Stomach smooth muscle (tissue), 2 donors: Measurements from ENCODE around the gene GFRA4.
A peak's percentile ranks its signal among the peaks of the same experiment; 100 is the strongest.

Source experiments
- H3K27ac ChIP-seq: one replicate; pipeline ENCODE4 v1.7.0; 2013; ENCODE audit warnings: mild to moderate bottlenecking, low read length, inconsistent platforms
- H3K27me3 ChIP-seq, 2 donors: one replicate each; pipeline ENCODE4 v1.7.0; 2013; ENCODE audit warnings: low read length in 2 of 2; ENCODE audit not compliant: insufficient read depth in 2 of 2, control insufficient read depth in 1 of 2
- H3K36me3 ChIP-seq, 2 donors: one replicate each; pipeline ENCODE4 v1.7.0; 2013; ENCODE audit warnings: low read length in 2 of 2; ENCODE audit not compliant: control insufficient read depth in 2 of 2, insufficient read depth in 2 of 2
- H3K4me1 ChIP-seq: one replicate; pipeline ENCODE4 v1.7.0; 2013; ENCODE audit warnings: low read length; ENCODE audit not compliant: control insufficient read depth, insufficient read depth
- H3K4me3 ChIP-seq, 2 donors: one replicate each; pipeline ENCODE4 v1.7.0; 2013; ENCODE audit warnings: low read length in 2 of 2
- H3K9ac ChIP-seq, 2 donors: one replicate each; pipeline ENCODE4 v1.7.0; 2013; ENCODE audit warnings: low read length in 2 of 2, mild to moderate bottlenecking in 1 of 2
- H3K9me3 ChIP-seq, 2 donors: one replicate each; pipeline ENCODE4 v1.7.0; 2013; ENCODE audit warnings: low read length in 2 of 2; ENCODE audit not compliant: control insufficient read depth in 2 of 2
- donor health status: healthy.
- donor health status: Pancreatic carcinoma.

Gene GFRA4

DNA sequence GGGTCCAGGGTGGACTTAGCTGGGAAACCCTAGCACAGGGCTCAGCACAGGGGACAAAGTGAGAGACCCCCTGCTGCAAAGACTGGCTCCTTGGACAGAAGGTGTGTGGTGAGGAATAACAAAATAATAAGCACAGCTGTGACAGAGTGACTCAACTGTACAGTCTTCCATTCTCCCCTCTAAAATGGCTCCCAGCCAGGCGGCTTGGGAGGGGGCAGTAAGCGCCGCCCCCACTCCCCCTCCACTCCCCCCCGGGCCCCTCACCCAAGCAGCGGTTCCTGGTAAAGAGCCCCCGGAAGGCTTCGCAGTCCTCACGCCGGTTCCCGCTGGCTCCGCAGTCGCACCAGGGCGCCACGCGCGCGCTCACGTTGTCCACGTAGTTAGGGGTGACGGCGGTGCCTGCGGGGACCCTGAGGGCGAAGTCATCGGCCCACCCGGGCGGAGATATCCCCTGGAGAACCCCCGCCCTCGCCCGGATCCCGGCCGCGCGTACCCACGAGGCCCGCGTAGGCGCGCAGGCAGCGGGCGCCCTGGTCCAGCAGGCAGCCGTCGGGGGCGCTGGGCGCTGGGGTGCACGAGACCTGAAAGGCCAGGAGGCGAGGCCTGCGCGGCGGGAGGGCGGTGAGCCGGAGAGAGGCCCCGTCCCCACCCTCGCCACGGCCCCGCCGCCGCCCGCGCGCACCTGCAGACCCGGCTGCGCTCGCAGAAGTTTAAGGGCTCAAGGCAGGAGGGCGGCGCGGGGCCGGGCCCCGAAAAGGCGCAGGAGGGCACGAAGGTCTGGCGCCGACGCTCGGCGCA, 2.7 kb downstream of the GFRA4 start:
- Histone ChIP-seq H3K27me3 (peaks cover 7 to 23% of the 10 kb centered on the region in 2 donors), H3K4me1 (peaks cover 6% of the 10 kb centered on the region), H3K9me3 (peaks cover 0 to 2% of the 10 kb centered on the region in 2 donors), H3K4me3 (peak overlapping the region in 1 of 2 donors; percentile 57), H3K9ac (no peak overlapping the region), H3K27ac (no peak overlapping the region), H3K36me3 (no peaks in the 10 kb centered on the region)

DNA sequence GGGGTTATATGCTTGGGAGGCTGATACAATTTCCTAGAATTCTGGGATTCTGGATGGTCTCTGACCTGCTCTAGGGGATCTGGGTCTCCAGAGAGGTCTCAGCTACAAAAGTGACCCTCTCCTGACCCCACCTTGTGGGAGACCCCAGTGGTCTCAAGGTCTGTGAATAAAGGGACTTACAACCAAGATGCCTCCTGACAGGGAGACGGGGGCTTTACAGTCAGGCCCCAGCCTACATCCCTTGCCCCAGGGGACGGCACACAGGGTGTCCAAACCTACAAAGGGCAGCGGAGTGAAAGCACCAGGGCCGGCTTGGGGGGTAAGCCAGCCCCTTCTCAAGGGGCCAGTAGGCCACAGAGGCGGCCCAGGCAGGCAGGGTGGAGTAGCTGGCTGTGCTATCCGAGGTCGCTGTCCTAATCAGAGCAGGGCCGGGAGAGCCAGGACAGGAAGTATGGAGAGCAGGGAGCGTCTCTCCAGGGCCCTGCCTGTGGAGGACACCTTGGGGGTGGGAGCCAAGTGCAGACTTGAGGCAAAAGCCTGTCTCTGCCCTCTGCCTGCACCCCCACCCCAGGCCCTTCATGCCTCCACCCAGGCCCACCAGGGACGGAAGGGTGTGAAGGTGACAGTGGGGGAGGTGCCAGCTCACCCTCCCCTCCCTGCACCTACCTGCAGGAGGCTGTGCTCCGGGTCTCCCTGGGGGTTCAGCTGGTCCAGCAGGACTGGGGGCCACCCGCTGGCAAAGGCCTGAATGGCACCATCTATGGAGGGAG, 3.5 kb downstream of the GFRA4 start:
- H3K36me3 ChIP-seq, result no peaks in the 10 kb centered on the region
- no peak overlapping the region for H3K9ac ChIP-seq
- no peak overlapping the region for H3K27ac ChIP-seq
- H3K9me3 ChIP-seq, result peaks cover 0 to 5% of the 10 kb centered on the region in 2 donors
- no peak overlapping the region for H3K4me3 ChIP-seq
- H3K27me3 ChIP-seq, result peaks cover 7 to 23% of the 10 kb centered on the region in 2 donors
- H3K4me1 ChIP-seq, result peaks cover 14% of the 10 kb centered on the region

DNA sequence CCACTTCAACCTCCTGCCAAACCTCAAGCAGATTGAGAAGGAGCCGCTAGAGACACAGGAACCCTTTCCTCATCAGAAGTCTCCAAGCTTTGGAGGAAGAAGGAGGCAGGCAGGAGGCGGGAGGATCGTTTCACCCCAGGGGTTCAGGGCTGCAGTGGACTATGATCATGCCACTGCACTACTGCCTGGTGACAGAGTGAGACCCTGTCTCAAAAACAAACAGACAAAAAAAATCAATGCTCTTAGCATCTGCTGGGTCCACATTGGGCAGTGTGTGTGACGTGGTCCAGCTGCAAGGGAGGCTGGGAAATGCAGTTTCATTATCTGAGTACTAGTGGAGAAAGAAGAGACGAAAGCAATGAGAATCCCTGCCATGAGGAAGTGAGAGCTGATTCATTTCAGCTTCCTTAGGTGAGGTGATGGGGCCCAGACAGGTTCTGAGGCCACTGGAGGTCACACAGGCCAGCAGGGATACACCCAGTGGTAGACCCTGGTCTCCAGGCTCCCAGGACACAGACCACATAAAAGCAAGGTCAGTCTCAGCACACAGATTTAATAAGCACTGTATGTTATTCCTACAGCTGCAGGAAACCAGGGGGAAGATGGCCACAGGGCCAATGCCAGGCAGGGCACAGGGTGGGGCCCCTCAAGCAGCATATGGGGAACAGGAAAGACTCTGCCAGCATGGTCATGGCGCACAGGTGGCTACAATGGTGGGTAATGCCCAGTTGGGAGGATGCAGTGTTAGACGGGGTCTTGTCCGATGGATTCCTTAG, 4.3 kb downstream of the GFRA4 start:
- Histone ChIP-seq H3K27me3 (peaks cover 7 to 23% of the 10 kb centered on the region in 2 donors), H3K9me3 (peaks cover 0 to 5% of the 10 kb centered on the region in 2 donors), H3K27ac (no peak overlapping the region), H3K36me3 (no peaks in the 10 kb centered on the region), H3K4me1 (peaks cover 18% of the 10 kb centered on the region), H3K9ac (no peak overlapping the region), H3K4me3 (no peak overlapping the region)

DNA sequence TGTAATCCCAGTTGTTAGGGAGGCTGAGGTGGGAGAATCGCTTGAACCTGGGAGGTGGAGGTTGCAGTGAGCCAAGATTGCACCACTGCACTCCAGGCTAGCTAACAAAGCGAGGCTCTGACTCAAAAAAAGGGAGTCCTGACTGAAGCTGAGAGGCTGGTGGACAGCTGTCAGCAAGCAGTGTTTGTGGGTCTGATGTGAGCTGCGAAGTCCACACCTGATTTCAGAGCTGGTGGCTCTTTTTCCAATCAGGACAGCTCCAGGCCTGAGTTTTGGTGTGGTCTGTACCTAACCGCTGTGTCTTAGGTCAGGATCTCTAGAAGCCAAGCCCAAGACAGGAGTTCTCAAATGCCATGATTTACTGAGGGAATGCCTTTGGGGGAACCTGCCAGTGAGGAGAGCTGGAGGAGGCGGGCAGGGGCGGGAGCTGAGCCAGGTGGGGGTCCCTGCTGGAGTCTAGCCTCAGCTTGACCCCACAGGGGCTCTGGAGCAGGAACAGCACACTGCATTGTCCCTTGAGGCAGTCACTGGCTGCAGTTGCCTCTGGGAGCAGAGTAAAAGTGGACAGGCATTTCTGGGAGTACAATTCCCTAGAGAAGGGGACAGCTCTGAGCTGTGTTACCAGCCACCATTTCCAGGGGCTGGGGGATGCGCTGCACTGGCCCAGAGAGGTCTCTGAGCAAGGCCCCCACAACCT, 5.0 kb downstream of the GFRA4 start:
- Histone ChIP-seq H3K9me3 (peaks cover 0 to 5% of the 10 kb centered on the region in 2 donors), H3K4me3 (no peak overlapping the region), H3K4me1 (peaks cover 18% of the 10 kb centered on the region), H3K36me3 (no peaks in the 10 kb centered on the region), H3K9ac (no peak overlapping the region), H3K27ac (no peak overlapping the region), H3K27me3 (peaks cover 7 to 23% of the 10 kb centered on the region in 2 donors)

DNA sequence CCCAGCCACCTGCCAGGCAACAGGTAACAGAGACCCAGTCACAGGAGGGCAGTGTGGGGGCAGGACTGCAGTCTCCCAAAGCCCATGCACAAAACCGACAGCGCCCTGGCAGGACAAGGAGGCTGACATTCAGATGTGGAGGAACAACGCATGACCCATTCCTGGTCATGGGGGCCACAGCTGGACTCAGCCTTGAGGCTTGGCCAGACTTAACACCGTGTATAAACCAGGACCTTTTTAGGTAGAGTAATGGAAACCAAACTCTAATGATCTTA, 8.1 kb downstream of the GFRA4 start:
- H3K9ac ChIP-seq, result no peak overlapping the region
- H3K36me3 ChIP-seq, result no peaks in the 10 kb centered on the region
- no peak overlapping the region for H3K4me3 ChIP-seq
- peaks cover 0 to 5% of the 10 kb centered on the region in 2 donors for H3K9me3 ChIP-seq
- H3K27ac ChIP-seq, result no peak overlapping the region
- peaks cover 1 to 5% of the 10 kb centered on the region in 2 donors for H3K27me3 ChIP-seq
- H3K4me1 ChIP-seq, result peaks cover 13% of the 10 kb centered on the region

DNA sequence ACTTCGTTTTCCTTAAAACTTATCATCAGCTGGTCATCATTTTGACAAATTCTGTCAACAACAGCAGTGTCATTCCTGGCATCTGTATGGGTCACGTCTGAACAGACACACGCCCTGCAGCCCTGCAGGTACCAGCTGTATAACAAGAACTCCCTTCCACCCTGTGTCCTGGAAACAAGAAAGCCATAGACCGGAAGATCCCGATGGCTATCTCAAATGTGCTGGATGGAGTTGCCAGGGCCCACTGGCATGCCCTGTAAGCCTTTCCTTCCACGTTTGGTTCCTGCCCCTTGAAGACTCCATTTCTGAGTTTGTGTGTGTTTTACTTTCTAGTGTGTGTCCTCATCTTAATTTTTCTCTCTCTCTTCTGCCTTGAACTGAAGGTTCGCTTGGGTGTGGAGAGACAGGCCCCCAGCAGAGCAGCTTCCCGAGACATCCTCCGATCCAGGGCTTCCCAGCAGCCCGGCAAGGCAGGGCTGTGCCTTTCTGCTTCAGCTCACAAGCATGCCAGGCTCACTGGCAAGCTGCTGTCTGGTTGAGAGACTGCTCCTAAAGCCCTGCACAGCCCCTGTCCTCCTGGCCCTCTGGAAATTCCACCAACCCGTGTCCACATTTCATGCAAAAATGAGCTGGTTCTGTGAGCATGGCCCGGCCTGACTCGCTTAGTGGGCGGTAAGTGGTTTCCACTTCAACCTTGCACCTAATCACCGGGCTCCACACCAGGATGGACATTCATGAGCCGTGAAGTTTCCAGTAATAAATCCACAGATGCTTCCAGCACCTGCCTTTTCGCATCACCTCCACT, 8.7 kb downstream of the GFRA4 start:
- peaks cover 13% of the 10 kb centered on the region for H3K4me1 ChIP-seq
- H3K27me3 ChIP-seq, result no peaks in the 10 kb centered on the region
- H3K9me3 ChIP-seq, result peaks cover 0 to 5% of the 10 kb centered on the region in 2 donors
- H3K27ac ChIP-seq, result no peak overlapping the region
- H3K36me3 ChIP-seq, result no peaks in the 10 kb centered on the region
- H3K9ac ChIP-seq, result no peak overlapping the region
- peak overlapping the region in 1 of 2 donors; percentile 35 for H3K4me3 ChIP-seq

DNA sequence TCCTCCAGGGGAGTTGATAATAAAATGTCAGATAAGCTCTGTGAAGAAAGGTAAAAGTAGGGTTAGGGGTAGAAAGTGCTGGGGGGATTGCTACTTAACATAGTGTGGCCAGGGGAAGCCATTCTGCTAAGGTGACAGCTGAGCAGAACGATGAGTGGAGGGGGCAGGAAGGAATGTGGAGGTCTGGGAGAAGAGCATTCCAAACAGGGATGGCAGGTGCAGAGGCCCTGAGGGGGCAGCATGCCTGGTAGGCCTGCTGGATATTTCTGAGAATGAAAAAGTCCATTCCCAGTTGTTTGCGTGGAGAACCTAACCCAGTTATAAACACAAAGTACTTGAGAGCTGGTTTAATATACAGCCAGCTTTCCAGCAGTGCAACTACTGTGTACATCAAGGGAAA, 9.3 kb downstream of the GFRA4 start:
- Histone ChIP-seq H3K9me3 (peaks cover 0 to 5% of the 10 kb centered on the region in 2 donors), H3K27ac (peak overlapping the region; percentile 53), H3K9ac (peak overlapping the region in 1 of 2 donors; percentile 36), H3K4me1 (peaks cover 17% of the 10 kb centered on the region), H3K4me3 (peak overlapping the region in 1 of 2 donors; percentile 35), H3K27me3 (no peaks in the 10 kb centered on the region), H3K36me3 (peaks cover 0 to 2% of the 10 kb centered on the region in 2 donors)

DNA sequence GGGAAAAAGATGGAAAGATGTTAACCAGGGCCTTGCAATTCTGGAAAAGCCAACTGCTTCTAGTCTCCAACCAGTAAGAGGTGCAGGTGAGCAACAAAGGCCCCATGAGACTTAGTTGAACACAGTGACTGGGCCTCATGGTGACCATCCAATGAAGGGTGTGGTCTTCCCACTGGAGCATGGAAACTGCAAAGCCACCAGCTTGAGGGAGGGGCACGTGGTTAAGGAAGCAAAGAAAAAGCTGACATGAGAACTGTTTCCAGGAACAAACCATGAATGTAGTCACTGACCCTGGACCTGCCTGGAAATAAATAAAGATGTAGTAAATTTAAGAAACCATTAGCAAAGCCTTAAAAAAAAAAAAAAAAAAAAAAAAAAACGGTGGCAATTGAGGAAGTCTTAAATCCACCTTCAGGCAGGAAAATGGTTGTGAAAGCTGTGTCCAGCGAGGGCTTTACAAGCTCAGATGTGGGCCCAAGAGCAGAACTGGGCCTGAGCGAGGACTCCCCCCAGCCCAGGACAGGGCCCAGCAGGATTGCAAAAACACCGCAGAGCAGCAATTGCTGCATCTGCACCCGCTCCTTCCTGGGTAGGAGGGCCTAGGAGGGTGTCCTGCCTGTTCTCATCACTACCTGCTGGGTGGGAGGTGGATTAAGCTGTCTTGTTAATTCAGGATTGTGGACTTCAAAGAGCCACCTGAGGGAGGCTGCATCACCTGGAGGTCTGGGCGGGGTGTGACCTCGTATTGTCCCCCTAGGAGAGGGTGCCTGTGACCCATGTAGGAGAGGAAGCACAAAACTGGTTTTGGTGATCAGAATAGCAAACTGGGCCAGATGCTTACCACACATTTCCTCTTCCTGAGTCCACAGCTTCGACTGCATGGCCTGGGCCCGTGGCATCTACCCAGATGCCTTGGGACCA, 10.3 kb downstream of the GFRA4 start:
- peaks cover 26% of the 10 kb centered on the region for H3K4me1 ChIP-seq
- H3K36me3 ChIP-seq, result peaks cover 0 to 2% of the 10 kb centered on the region in 2 donors
- peaks cover 0 to 5% of the 10 kb centered on the region in 2 donors for H3K9me3 ChIP-seq
- peak overlapping the region; percentile 53 for H3K27ac ChIP-seq
- H3K27me3 ChIP-seq, result no peaks in the 10 kb centered on the region
- no peak overlapping the region for H3K9ac ChIP-seq
- no peak overlapping the region for H3K4me3 ChIP-seq

DNA sequence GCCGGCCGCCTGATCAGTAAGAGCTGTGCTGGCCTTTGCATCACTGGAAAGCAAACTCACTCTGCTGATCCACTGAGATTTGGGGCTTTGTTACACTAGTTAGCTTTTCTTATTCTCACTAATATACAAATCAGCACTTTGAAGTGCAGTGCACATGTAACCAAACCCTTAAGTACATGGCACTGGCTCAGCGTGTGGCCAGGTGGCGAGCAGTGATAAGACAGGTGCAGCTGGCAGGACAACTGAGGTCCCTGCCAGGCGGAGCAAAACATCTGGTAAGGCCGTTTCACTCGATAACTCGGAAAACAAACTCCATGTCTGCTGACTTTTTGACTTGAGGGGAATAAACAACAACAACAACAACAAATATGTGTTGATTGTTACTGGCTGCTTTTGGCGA, 11.0 kb downstream of the GFRA4 start:
- no peak overlapping the region for H3K9ac ChIP-seq
- H3K4me3 ChIP-seq, result no peak overlapping the region
- peaks cover 28% of the 10 kb centered on the region for H3K4me1 ChIP-seq
- H3K27ac ChIP-seq, result no peak overlapping the region
- H3K9me3 ChIP-seq, result peaks cover 0 to 5% of the 10 kb centered on the region in 2 donors
- no peaks in the 10 kb centered on the region for H3K27me3 ChIP-seq
- peaks cover 0 to 2% of the 10 kb centered on the region in 2 donors for H3K36me3 ChIP-seq
